A549 (cell line): ENCODE results near the gene TRIM72. TPM values are rescaled to one million over a fixed set of nuclear protein-coding genes. Genes with fewer than 3 reads are reported as not detected.

ENCODE experiments used
- ATAC-seq, 2 experiments: fragments of 200-7000 bp in 1 of 2; fragments of >200 bp in 1 of 2; cut with Nextera tagmentation in 1 of 2; cut with Tn5 transposase in 1 of 2; 3 replicates each; pipeline versions ENCODE4 v1.8.0 to v1.9.1; 2018 to 2020; ENCODE audit warnings: mild to moderate bottlenecking in 1 of 2, moderate library complexity in 1 of 2
- CTCF ChIA-PET: fragments of 300-600 bp; sonication (Branson Sonifier 250); formaldehyde crosslinking; extraction: SDS; loops from one replicate; lab custom pipeline; 2021; ENCODE audit warnings: antibody characterized with exemption, inconsistent platforms; lab: Yijun Ruan, JAX
- POLR2A ChIA-PET: fragments of 350-600 bp; formaldehyde crosslinking; extraction: SDS; loops from one replicate; lab custom pipeline; 2021; ENCODE audit warnings: antibody characterized with exemption, inconsistent platforms; lab: Yijun Ruan, JAX
- DNase-seq, 2 experiments: peaks; one replicate each; pipeline versions ENCODE4 v3.0.0 to v3.0.0-alpha.2; 2011 to 2016; ENCODE audit warnings: low read depth in 1 of 2, low spot score in 1 of 2
- FAIRE-seq: peaks from 2 replicates; lab custom pipeline; 2011; peaks lifted over from hg19 to GRCh38; lab: Jason Lieb, UNC
- H3K27ac ChIP-seq, 2 experiments: fragments of >200 bp; sonication (Bioruptor Twin); formaldehyde crosslinking; 3 replicates each; pipeline ENCODE4 v1.5.1; 2016 to 2017
- H3K4me1 ChIP-seq: fragments of >200 bp; sonication (Bioruptor Twin); formaldehyde crosslinking; 3 replicates; pipeline ENCODE4 v1.6.1; 2016
- H3K4me2 ChIP-seq: fragments of >200 bp; sonication (Bioruptor Twin); formaldehyde crosslinking; 3 replicates; pipeline ENCODE4 v1.6.1; 2016
- H3K4me3 ChIP-seq: fragments of >200 bp; sonication (Bioruptor Twin); formaldehyde crosslinking; 3 replicates; pipeline ENCODE4 v1.5.1; 2016
- H3K9me3 ChIP-seq: fragments of >200 bp; sonication (Bioruptor Twin); formaldehyde crosslinking; 3 replicates; pipeline ENCODE4 v1.6.1; 2016
- BCL3 ChIP-seq: fragments of >200 bp; sonication (Bioruptor Twin); formaldehyde crosslinking; IDR thresholded peaks from 3 replicates; pipeline ENCODE4 v1.6.1; 2016
- BHLHE40 ChIP-seq: IDR thresholded peaks from 2 replicates; pipeline ENCODE4 v1.6.1; 2012; ENCODE audit warnings: low read depth, low read length, inconsistent platforms
- CBX2 ChIP-seq: fragments of 200-600 bp; sonication (generic); IDR thresholded peaks from 2 replicates; pipeline ENCODE4 v1.6.1; 2016; ENCODE audit warnings: low read depth, mild to moderate bottlenecking, borderline replicate concordance
- CHD2 ChIP-seq: fragments of 150-350 bp; IDR thresholded peaks from 2 replicates; pipeline ENCODE4 v1.6.1; 2014; ENCODE audit warnings: low read length; ENCODE audit not compliant: partially characterized antibody
- CTCF ChIP-seq: fragments of >200 bp; sonication (Bioruptor Twin); formaldehyde crosslinking; IDR thresholded peaks from 3 replicates; pipeline ENCODE4 v1.5.1; 2016
- EP300 ChIP-seq, 2 experiments: fragments of >200 bp; sonication (Bioruptor Twin); formaldehyde crosslinking; IDR thresholded peaks; 2 replicates in 1 of 2; 3 replicates in 1 of 2; pipeline ENCODE4 v1.6.1; 2016 to 2017
- ESRRA ChIP-seq: fragments of 150-350 bp; IDR thresholded peaks from 2 replicates; pipeline ENCODE4 v1.6.1; 2014; ENCODE audit warnings: mild to moderate bottlenecking, low read length, borderline replicate concordance
- FOSB ChIP-seq: fragments of 250-450 bp; sonication (Bioruptor Pico); IDR thresholded peaks from 2 replicates; pipeline ENCODE4 v1.5.0; 2020; ENCODE audit warnings: mild to moderate bottlenecking, moderate library complexity
- FOSL2 ChIP-seq, 2 experiments: fragments of 450-650 bp in 1 of 2; fragments of >200 bp in 1 of 2; sonication (Bioruptor Twin) in 1 of 2; formaldehyde crosslinking; IDR thresholded peaks; 2 replicates each; pipeline versions ENCODE4 v1.5.0 to v1.6.1; 2016 to 2020; ENCODE audit warnings: mild to moderate bottlenecking in 1 of 2, moderate library complexity in 1 of 2
- FOXS1 ChIP-seq: fragments of 250-450 bp; sonication (Bioruptor Pico); IDR thresholded peaks from 2 replicates; pipeline ENCODE4 v1.5.0; 2020; ENCODE audit warnings: mild to moderate bottlenecking, moderate library complexity
- GATA3 ChIP-seq: IDR thresholded peaks from 2 replicates; pipeline ENCODE4 v1.6.1; 2012; ENCODE audit warnings: borderline replicate concordance
- HES2 ChIP-seq: fragments of >200 bp; sonication (Bioruptor Twin); formaldehyde crosslinking; IDR thresholded peaks from 2 replicates; pipeline ENCODE4 v1.6.1; 2016
- HOXB5 ChIP-seq: fragments of 250-450 bp; sonication (Bioruptor Pico); IDR thresholded peaks from 2 replicates; pipeline ENCODE4 v1.5.0; 2020; ENCODE audit warnings: mild to moderate bottlenecking, moderate library complexity
- JUN ChIP-seq, 2 experiments: fragments of >200 bp; sonication (Bioruptor Twin); formaldehyde crosslinking; IDR thresholded peaks; 2 replicates in 1 of 2; 3 replicates in 1 of 2; pipeline ENCODE4 v1.6.1; 2016 to 2017
- JUNB ChIP-seq: fragments of >200 bp; sonication (Bioruptor Twin); formaldehyde crosslinking; IDR thresholded peaks from 2 replicates; pipeline ENCODE4 v1.6.1; 2016
- MAX ChIP-seq: IDR thresholded peaks from 2 replicates; pipeline ENCODE4 v1.6.1; 2012
- NFE2L2 ChIP-seq: fragments of 150-350 bp; conservative IDR thresholded peaks from 2 replicates; pipeline ENCODE4 v1.6.1; 2014; ENCODE audit warnings: low read length
- NPAS2 ChIP-seq: fragments of 250-450 bp; sonication (Bioruptor Pico); IDR thresholded peaks from 2 replicates; pipeline ENCODE4 v1.8.0; 2022; ENCODE audit warnings: mild to moderate bottlenecking, moderate library complexity, borderline replicate concordance
- RAD21 ChIP-seq, 2 experiments: fragments of >200 bp in 1 of 2; sonication (Bioruptor Twin) in 1 of 2; formaldehyde crosslinking in 1 of 2; IDR thresholded peaks in 1 of 2; conservative IDR thresholded peaks in 1 of 2; 2 replicates in 1 of 2; 3 replicates in 1 of 2; pipeline ENCODE4 v1.6.1; 2012 to 2018; ENCODE audit warnings: inconsistent platforms in 1 of 2
- RFX5 ChIP-seq: fragments of 450-650 bp; IDR thresholded peaks from 2 replicates; pipeline ENCODE4 v1.7.1; 2014; ENCODE audit warnings: antibody characterized with exemption, mild to moderate bottlenecking, moderate library complexity
- SMC3 ChIP-seq: fragments of >200 bp; sonication (Bioruptor Twin); formaldehyde crosslinking; IDR thresholded peaks from 3 replicates; pipeline ENCODE4 v1.6.1; 2018; ENCODE audit warnings: inconsistent platforms
- SREBF2 ChIP-seq: fragments of 450-650 bp; IDR thresholded peaks from 2 replicates; pipeline ENCODE4 v1.6.1; 2014; ENCODE audit warnings: mild to moderate bottlenecking, moderate library complexity
- TFCP2L1 ChIP-seq: fragments of 250-450 bp; sonication (Bioruptor Pico); IDR thresholded peaks from 2 replicates; pipeline ENCODE4 v1.5.0; 2021; ENCODE audit warnings: mild to moderate bottlenecking
- ZNF302 ChIP-seq: fragments of 250-450 bp; sonication (Bioruptor Pico); IDR thresholded peaks from 2 replicates; pipeline ENCODE4 v1.9.0; 2021; ENCODE audit warnings: inconsistent platforms, mild to moderate bottlenecking, moderate library complexity
- WGBS: methylation state at CpG from one replicate; pipeline ENCODE4 v1.1.6; 2017; ENCODE audit errors: missing lambda C conversion rate; 5-methylcytosine and 5-hydroxymethylcytosine counted together
- polyA plus RNA-seq, 4 experiments: library from polyadenylated mRNA; depleted of rRNA in 3 of 4; stranded (reverse); fragments of >200 nt; fragmentation: RNase III in 1 of 4; extraction: RNeasy Plus Mini Kit Qiagen cat#74134 plus additional on column Dnase treatment in 1 of 4; gene quantifications; 2 replicates in 3 of 4; 3 replicates in 1 of 4; pipeline ENCODE4 v1.2.3, GENCODE V29; 2011 to 2017
- TF ChIP-seq, protein P1 (sequence below): fragments of 200-600 bp; sonication (generic); IDR thresholded peaks from 2 replicates; pipeline ENCODE4 v1.6.1; 2016; ENCODE audit warnings: antibody characterized with exemption, mild to moderate bottlenecking, moderate library complexity

The TRIM72 gene
- polyA plus RNA-seq, 2 of the 4 experiments (the other 2 are of a cell fraction) = 0.04 TPM; not detected in 1

DNA sequence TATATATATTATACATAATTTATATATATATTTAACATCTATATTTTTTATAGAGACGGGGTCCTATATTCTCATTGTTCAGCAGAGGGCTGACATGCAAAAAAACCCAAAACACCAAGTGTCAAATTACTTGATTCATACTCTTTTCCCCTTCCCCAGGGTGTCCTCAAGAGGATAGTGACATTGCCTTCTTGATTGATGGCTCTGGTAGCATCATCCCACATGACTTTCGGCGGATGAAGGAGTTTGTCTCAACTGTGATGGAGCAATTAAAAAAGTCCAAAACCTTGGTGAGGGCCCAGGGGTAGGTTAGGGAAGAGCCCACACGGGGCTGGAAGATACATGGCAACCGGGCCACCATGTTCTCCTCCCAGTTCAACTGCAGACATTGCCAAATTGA, 56.9 kb downstream of the TRIM72 start:
- Histone ChIP-seq H3K4me1 (peaks cover 17% of the 10 kb centered on the region), H3K9me3 (no peaks in the 10 kb centered on the region), H3K4me2 (no peak overlapping the region), H3K4me3 (no peak overlapping the region), H3K27ac (no peak overlapping the region)
- 87% methylated on average over 5 of the region's 5 CpGs for WGBS
- FAIRE-seq (no peak), ATAC-seq (no peak), DNase-seq (no peak)
- ChIA-PET CTCF (no interaction called here), POLR2A (no interaction called here)
- TF ChIP-seq SMC3 = no peak
- TF ChIP-seq HES2 = no peak
- no peak for TF ChIP-seq JUN (IDR thresholded peaks at IDR 0.05)
- TF ChIP-seq RAD21 (conservative IDR thresholded peaks at IDR 0.05 in 1 of 2, IDR thresholded peaks at IDR 0.05 in 1 of 2) = no peak
- no peak for TF ChIP-seq NFE2L2
- no peak for TF ChIP-seq TFCP2L1
- TF ChIP-seq CBX2 = no peak
- TF ChIP-seq EP300 (IDR thresholded peaks at IDR 0.05) = no peak
- TF ChIP-seq, protein P1, sequence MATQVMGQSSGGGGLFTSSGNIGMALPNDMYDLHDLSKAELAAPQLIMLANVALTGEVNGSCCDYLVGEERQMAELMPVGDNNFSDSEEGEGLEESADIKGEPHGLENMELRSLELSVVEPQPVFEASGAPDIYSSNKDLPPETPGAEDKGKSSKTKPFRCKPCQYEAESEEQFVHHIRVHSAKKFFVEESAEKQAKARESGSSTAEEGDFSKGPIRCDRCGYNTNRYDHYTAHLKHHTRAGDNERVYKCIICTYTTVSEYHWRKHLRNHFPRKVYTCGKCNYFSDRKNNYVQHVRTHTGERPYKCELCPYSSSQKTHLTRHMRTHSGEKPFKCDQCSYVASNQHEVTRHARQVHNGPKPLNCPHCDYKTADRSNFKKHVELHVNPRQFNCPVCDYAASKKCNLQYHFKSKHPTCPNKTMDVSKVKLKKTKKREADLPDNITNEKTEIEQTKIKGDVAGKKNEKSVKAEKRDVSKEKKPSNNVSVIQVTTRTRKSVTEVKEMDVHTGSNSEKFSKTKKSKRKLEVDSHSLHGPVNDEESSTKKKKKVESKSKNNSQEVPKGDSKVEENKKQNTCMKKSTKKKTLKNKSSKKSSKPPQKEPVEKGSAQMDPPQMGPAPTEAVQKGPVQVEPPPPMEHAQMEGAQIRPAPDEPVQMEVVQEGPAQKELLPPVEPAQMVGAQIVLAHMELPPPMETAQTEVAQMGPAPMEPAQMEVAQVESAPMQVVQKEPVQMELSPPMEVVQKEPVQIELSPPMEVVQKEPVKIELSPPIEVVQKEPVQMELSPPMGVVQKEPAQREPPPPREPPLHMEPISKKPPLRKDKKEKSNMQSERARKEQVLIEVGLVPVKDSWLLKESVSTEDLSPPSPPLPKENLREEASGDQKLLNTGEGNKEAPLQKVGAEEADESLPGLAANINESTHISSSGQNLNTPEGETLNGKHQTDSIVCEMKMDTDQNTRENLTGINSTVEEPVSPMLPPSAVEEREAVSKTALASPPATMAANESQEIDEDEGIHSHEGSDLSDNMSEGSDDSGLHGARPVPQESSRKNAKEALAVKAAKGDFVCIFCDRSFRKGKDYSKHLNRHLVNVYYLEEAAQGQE = no peak
- no peak for TF ChIP-seq RFX5
- TF ChIP-seq BHLHE40 = no peak
- TF ChIP-seq FOSL2 (IDR thresholded peaks at IDR 0.05) = no peak
- TF ChIP-seq FOSL2 (CRISPR knock-in tag; IDR thresholded peaks at IDR 0.05) = no peak

GRCh38 chr16:31271621-31272190, 57.8 kb downstream of the TRIM72 start:
- Histone ChIP-seq H3K4me1 (peaks cover 14% of the 10 kb centered on the region; the same call in 2 of the 3 replicates), H3K27ac (no peak overlapping the region), H3K4me2 (no peak overlapping the region), H3K9me3 (no peaks in the 10 kb centered on the region), H3K4me3 (no peak overlapping the region)
- DNase-seq (no peak), FAIRE-seq (no peak), ATAC-seq (no peak)
- POLR2A ChIA-PET = interaction anchor here (0.6 kb wide), 1 partner anchor 96 kb away, joined by 4 read pairs; no protein-coding TSS in a partner anchor
- TF ChIP-seq EP300 (IDR thresholded peaks at IDR 0.05) (no peak), BCL3 (no peak), CHD2 (no peak), FOSB (CRISPR knock-in tag) (no peak), HOXB5 (CRISPR knock-in tag) (no peak), HES2 (no peak), FOXS1 (CRISPR knock-in tag) (no peak), SMC3 (no peak), GATA3 (no peak), NFE2L2 (no peak), NPAS2 (CRISPR knock-in tag) (no peak), CTCF (no peak), ESRRA (no peak), JUNB (no peak), ZNF302 (CRISPR knock-in tag) (no peak), FOSL2 (IDR thresholded peaks at IDR 0.05) (no peak), FOSL2 (CRISPR knock-in tag; IDR thresholded peaks at IDR 0.05) (no peak), MAX (no peak), SREBF2 (no peak)
- CTCF ChIA-PET = interaction anchor here (0.7 to 1.2 kb wide), 3 partner anchors 9 to 171 kb away, joined by 3 to 4 read pairs (median 3); partner anchors contain the start of gene ZNF843
- WGBS = 87% methylated on average over 16 of the region's 16 CpGs
